Mammary epithelial cell (primary cell): ENCODE data around the gene UMAD1.

ENCODE experiments used
- CTCF ChIP-seq, 2 donors: IDR thresholded peaks in 1 of 2; conservative IDR thresholded peaks in 1 of 2; 2 replicates each; pipeline ENCODE4 v1.5.1; 2011 to 2012; ENCODE audit warnings: inconsistent platforms in 2 of 2, low read length in 2 of 2, mild to moderate bottlenecking in 2 of 2, control low read depth in 1 of 2, low read depth in 1 of 2; ENCODE audit not compliant: insufficient read depth in 1 of 2; ENCODE audit errors: extremely low read depth in 1 of 2
- EZH2 ChIP-seq: IDR thresholded peaks from 2 replicates; pipeline ENCODE4 v1.6.1; 2012; ENCODE audit warnings: low read length, inconsistent platforms, borderline replicate concordance

- TF ChIP-seq CTCF (conservative IDR thresholded peaks at IDR 0.05 in 1 of 2, IDR thresholded peaks at IDR 0.05 in 1 of 2; ENCODE audit: extremely low read depth in 1 of 2, insufficient read depth in 1 of 2, low read depth in 1 of 2, low read length in 2 of 2), result no peak
- TF ChIP-seq EZH2, result no peak
Measured at GRCh38 chr7:7841027-7841426, 200.5 kb downstream of the UMAD1 start.
